NOMO-1 treated with dmso at 0.1 percent for 144 hours (cell line): ENCODE data around the gene HEMGN.
"Not testable (repeated sequence)": the region's sequence is repeated elsewhere in the genome, so short reads cannot be mapped to it uniquely, and the experiment has no call there.

Source experiments
- DNase-seq: peaks from one replicate; lab custom pipeline; 2025; ENCODE audit not compliant: unreplicated experiment; lab: John Stamatoyannopoulos, UW

The HEMGN gene

GRCh38 chr9:97938081-97938644, at the start of gene HEMGN:
Gene HEMGN (minus strand): TSS chr9:97938172. CDS start chr9:97938136, 36 bp downstream.
- DNase-seq: no peak

GRCh38 chr9:97987487-97987886, 49.5 kb upstream of the HEMGN start:
- DNase-seq: no peak

- DNase-seq: peak; percentile 7
Observed at GRCh38 chr9:97985058-97985861, 47.3 kb upstream of the HEMGN start.

- DNase-seq: peak; percentile 62
Observed at GRCh38 chr9:97984188-97985057, 46.5 kb upstream of the HEMGN start.

- DNase-seq: no peak
Observed at GRCh38 chr9:97983589-97984187, 45.7 kb upstream of the HEMGN start.

- DNase-seq: peak; percentile 88
Observed at GRCh38 chr9:97982683-97983588, 45.0 kb upstream of the HEMGN start, which contains the start of gene ANP32B. Gene ANP32B (plus strand): TSS chr9:97983341. CDS start chr9:97983556, 215 bp downstream.

GRCh38 chr9:97981846-97982682, 44.1 kb upstream of the HEMGN start:
- DNase-seq: no peak

- no peak for DNase-seq
Observed at GRCh38 chr9:97980918-97981845, 43.2 kb upstream of the HEMGN start.

- DNase-seq: no peak
Observed at GRCh38 chr9:97980479-97980803, 42.5 kb upstream of the HEMGN start.

GRCh38 chr9:97979788-97980478, 42.0 kb upstream of the HEMGN start:
- no peak for DNase-seq

GRCh38 chr9:97978371-97979130, 40.6 kb upstream of the HEMGN start:
- DNase-seq: no peak

- not testable (repeated sequence) for DNase-seq
Observed at GRCh38 chr9:97976633-97977032, 38.7 kb upstream of the HEMGN start.

GRCh38 chr9:97975376-97975775, 37.4 kb upstream of the HEMGN start:
- DNase-seq: no peak

- DNase-seq: no peak
Observed at GRCh38 chr9:97972753-97973152, 34.8 kb upstream of the HEMGN start.

- no peak for DNase-seq
Observed at GRCh38 chr9:97970165-97970564, 32.2 kb upstream of the HEMGN start.

GRCh38 chr9:97969014-97969413, 31.0 kb upstream of the HEMGN start:
- no peak for DNase-seq

GRCh38 chr9:97966493-97966892, 28.5 kb upstream of the HEMGN start:
- DNase-seq: no peak
